D341Med (cell line): Measurements from ENCODE around the gene PGS1.

Experiments used
- DNase-seq: peaks from one replicate; pipeline ENCODE4 v3.0.0; 2012; ENCODE audit warnings: low spot score

Gene PGS1

DNA sequence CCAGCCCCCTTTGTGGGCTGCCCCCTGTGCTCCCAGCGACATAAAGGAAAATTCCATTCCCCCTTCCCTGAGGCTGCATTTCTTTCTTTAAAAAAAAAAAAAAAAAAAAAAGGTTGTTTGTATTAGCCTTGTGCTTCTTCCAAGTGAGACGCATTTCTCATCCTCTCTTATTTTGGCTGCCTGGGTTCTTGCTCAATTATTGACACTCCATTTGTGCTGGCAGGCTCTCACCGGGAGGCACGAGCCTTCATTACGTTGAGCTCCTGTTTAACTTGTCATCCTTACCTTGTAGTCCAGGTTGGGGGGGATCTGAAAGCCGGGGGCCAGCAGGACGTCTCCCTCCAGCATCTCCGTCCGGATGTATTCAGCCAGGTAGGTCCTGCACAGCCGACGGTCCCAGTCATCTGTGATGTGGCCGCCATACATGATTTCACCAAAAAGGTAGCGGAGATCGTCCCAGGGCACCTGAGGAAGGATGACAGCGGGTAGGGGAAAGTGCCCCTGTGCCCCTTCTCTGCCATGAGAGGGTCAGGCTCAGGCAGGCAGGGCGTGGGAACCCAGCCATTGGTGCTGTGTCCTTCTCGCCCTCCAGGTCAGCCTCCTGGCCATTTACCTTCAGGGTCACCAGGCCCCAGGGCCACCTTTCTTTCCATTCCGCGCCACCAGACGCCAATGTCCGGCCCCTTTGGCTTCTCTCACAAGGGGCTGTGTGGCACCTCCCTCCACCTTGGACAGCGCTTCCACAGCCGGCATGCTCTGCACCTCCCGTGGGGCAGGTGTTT is 50.6 kb downstream of the PGS1 start:
- no peak for DNase-seq

DNA sequence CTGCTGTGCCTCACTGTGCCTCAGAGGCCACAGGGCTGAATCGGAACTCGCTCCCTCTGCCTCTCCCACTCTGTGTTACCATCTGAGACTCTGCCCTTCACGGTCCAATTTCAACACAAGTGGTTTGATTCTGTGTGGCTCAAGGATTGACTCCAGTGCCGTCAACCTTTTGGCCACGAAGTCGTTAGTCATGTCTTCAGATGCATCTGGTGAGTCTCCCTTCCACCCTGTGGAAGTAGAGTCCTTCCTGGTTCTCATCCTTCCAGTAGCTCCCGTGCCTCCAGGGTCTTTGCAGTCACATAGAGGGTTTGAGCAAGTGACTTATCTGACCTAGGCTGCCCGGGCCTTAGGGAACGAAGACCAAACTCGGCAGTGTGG is 51.2 kb downstream of the PGS1 start:
- DNase-seq = no peak

- no peak for DNase-seq
Observed at GRCh38 chr17:78430892-78431691, 52.6 kb downstream of the PGS1 start.

DNA sequence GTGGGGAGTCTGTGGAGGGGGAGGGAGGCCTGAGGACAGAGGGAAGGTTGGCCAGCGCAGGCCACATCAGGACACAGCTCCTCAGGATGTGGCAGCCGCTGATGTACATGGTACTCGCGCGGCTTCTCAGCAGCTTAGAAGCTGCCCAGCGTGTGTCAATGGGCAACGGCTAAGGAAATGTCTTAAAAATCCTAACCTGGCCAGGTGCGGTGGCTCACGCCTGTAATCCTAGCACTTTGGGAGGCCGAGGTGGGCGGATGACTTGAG is 53.2 kb downstream of the PGS1 start:
- no peak for DNase-seq

DNA sequence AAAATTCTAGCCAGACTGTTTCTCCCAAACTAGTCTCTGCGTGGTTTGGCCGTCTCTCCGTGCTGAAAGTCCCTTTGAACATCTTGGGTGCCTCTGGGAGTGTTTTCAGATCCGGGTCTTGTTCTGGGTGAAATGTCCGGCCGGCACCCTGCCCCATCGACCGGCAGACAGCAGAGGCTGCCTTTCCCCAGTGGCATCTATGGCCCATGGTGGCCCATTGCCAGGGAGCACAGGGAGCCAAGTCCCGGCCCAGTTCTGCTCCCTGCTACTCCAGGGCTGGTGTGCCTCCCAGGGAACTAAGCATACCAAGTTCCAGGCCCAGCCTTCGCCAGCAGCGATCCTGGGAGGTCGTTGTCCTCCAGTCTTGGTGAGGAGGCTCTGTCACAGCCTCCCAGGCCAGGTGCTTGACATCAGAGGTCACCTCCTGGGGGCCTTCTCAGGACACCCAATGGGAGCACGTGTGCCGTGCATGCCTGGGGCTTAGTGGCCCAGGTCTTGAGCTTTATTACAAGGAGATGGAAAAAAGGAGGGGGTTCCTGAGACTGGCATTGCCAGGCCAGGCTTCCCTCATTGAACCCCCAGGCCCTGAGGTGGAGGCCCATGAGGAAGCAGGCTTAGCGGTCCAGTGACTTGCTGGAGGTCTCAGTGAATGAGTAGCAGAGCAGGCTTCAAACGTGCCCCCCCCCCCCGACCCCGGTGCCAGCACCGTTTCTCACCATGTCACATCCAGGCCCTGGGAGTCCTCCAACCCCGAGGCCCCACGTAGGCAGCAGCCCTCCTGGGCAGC is 54.0 kb downstream of the PGS1 start:
- DNase-seq = no peak

- no peak for DNase-seq
Observed at GRCh38 chr17:78433013-78433727, 54.7 kb downstream of the PGS1 start.

- DNase-seq = no peak
Observed at GRCh38 chr17:78433780-78434335, 55.4 kb downstream of the PGS1 start.

- DNase-seq = no peak
Observed at GRCh38 chr17:78434455-78435329, 56.2 kb downstream of the PGS1 start.

GRCh38 chr17:78435330-78436005 is 57.0 kb downstream of the PGS1 start:
- DNase-seq = no peak

DNA sequence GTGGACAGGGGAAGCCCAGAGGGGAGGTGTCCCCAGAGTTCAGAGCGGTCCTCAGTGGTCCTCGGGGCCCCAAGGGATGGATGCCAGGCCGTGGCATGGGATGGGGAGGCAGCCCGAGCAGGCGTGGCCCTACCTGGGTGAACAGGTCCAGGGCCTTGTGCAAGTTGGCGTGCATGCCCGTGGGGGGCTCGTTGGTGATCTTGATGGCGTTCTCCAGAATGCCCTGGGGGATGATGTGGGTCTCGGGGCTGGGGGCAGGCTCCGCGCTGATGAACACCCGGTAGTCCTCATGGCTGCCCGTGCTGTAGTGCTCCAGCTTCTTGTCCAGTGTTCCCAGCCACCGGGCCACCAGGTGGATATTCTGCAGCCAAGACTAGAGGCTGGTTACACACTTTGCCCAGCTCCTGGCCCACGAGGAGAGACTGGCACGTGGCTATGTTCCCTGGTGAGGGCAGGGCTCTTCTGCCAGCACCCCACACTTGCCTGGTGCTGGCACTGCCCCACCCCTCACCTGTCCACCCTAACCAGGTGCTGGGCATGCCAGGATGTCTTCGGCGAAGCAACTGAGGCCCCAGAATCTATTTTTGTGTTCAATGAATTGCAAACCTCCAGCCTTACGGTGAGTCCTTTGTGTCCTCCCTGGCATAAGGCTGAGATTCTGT is 59.2 kb downstream of the PGS1 start:
- no peak for DNase-seq

DNA sequence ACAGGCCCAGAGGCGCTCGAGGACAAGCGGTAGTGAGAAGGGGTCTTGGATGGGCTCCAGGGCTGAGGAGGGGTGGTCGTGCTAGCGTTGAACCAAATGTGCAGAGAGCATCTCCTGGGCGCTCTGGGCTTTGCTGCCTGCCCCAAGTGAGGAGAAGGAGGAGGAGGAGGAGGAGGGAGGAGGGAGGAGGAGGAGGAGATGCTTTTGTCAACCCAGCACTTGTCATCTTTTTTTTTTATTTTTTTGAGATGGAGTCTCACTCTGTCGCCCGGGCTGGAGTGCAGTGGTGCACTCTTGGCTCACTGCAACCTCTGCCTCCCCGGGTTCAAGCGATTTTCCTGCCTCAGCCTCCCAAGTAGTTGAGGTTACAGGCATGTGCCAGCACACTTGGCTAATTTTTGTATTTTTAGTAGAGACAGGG is 59.8 kb downstream of the PGS1 start:
- no peak for DNase-seq

- DNase-seq = no peak
Observed at GRCh38 chr17:78438694-78439325, 60.4 kb downstream of the PGS1 start.

- DNase-seq = no peak
Observed at GRCh38 chr17:78441271-78441971, 63.0 kb downstream of the PGS1 start.

GRCh38 chr17:78442648-78443218 is 64.3 kb downstream of the PGS1 start:
- DNase-seq = no peak

GRCh38 chr17:78444392-78444791 is 65.9 kb downstream of the PGS1 start:
- DNase-seq = no peak

- no peak for DNase-seq
Observed at GRCh38 chr17:78446833-78447232, 68.4 kb downstream of the PGS1 start.

- no peak for DNase-seq
Observed at GRCh38 chr17:78448356-78448993, 70.0 kb downstream of the PGS1 start.
